H1 (cell line): ENCODE results near the gene RNU1-4.
"Not testable (repeated sequence)": the region's sequence is repeated elsewhere in the genome, so short reads cannot be mapped to it uniquely, and the experiment has no call there.

ENCODE experiments used
- ATF3 ChIP-seq: IDR thresholded peaks from 2 replicates; pipeline ENCODE4 v1.6.1; 2011; ENCODE audit warnings: low read depth, mild to moderate bottlenecking, low read length; ENCODE audit not compliant: insufficient read depth
- CTCF ChIP-seq, 3 experiments: IDR thresholded peaks; 1 replicate in 2 of 3; 2 replicates in 1 of 3; pipeline versions ENCODE4 v1.5.1 to v1.6.1; 2011; ENCODE audit warnings: low read length in 3 of 3, mild to moderate bottlenecking in 3 of 3, inconsistent platforms in 2 of 3, low read depth in 1 of 3, moderate library complexity in 1 of 3; ENCODE audit not compliant: insufficient read depth in 1 of 3; ENCODE audit errors: control extremely low read depth in 1 of 3
- EZH2 ChIP-seq: fragments of 200-600 bp; sonication (generic); IDR thresholded peaks from 2 replicates; pipeline ENCODE4 v1.7.1; 2012; ENCODE audit warnings: low read depth, mild to moderate bottlenecking, moderate library complexity, low read length, inconsistent platforms; ENCODE audit not compliant: severe bottlenecking
- GABPA ChIP-seq: IDR thresholded peaks from 2 replicates; pipeline ENCODE4 v1.6.1; 2011; ENCODE audit warnings: mild to moderate bottlenecking, low read length, moderate library complexity, borderline replicate concordance; ENCODE audit not compliant: insufficient read depth
- KDM1A ChIP-seq: fragments of 200-600, 300-600 bp; sonication (generic); IDR thresholded peaks from 2 replicates; pipeline ENCODE4 v1.7.1; 2016; ENCODE audit warnings: mild to moderate bottlenecking, low read length, borderline replicate concordance
- POLR2AphosphoS5 ChIP-seq: IDR thresholded peaks from 2 replicates; pipeline ENCODE4 v1.6.1; 2011; ENCODE audit warnings: low read depth, low read length
- SIRT6 ChIP-seq: IDR thresholded peaks from one replicate; pipeline ENCODE4 v1.7.1; 2012; ENCODE audit warnings: low read length, inconsistent platforms
- SUZ12 ChIP-seq: fragments of 200-600 bp; sonication (generic); IDR thresholded peaks from 2 replicates; pipeline ENCODE4 v1.6.1; 2012; ENCODE audit warnings: mild to moderate bottlenecking, inconsistent platforms, low read length, moderate library complexity, mixed read lengths
- TBP ChIP-seq: IDR thresholded peaks from 2 replicates; pipeline ENCODE4 v1.6.1; 2011; ENCODE audit warnings: low read depth, low read length, improper control_type of control experiment

- TF ChIP-seq SUZ12; CTCF (IDR thresholded peaks at IDR 0.05; ENCODE audit: control extremely low read depth in 1 of 3, insufficient read depth in 1 of 3, low read depth in 1 of 3, low read length in 3 of 3); ATF3; GABPA; EZH2; KDM1A; TBP; POLR2AphosphoS5; SIRT6: not testable (repeated sequence)
Measured at GRCh38 chr1:16784955-16785354, 44.6 kb downstream of the RNU1-4 start.
